HFFc6 (cell line): ENCODE results near the gene CNPY3. TPM values are rescaled to one million over a fixed set of nuclear protein-coding genes. Genes with fewer than 3 reads are reported as not detected.
"Not testable (repeated sequence)": the region's sequence is repeated elsewhere in the genome, so short reads cannot be mapped to it uniquely, and the experiment has no call there.

Experiments used
- DNase-seq: peaks from one replicate; pipeline ENCODE4 v3.0.0-alpha.2; 2018
- H3K27ac Mint-ChIP-seq: 2 replicates; pipeline ENCODE4 v1.8.0; 2020; ENCODE audit warnings: mild to moderate bottlenecking, mixed read lengths
- H3K27me3 Mint-ChIP-seq: 2 replicates; pipeline ENCODE4 v1.8.0; 2021; ENCODE audit warnings: mild to moderate bottlenecking, moderate library complexity, mixed read lengths; ENCODE audit not compliant: insufficient read depth
- H3K36me3 Mint-ChIP-seq: 2 replicates; pipeline ENCODE4 v1.8.0; 2021; ENCODE audit warnings: low read depth, mixed read lengths
- H3K4me1 Mint-ChIP-seq: 2 replicates; pipeline ENCODE4 v1.8.0; 2020; ENCODE audit warnings: low read depth, mixed read lengths
- H3K4me3 Mint-ChIP-seq: 2 replicates; pipeline ENCODE4 v1.8.0; 2020; ENCODE audit warnings: mild to moderate bottlenecking, moderate library complexity, mixed read lengths
- H3K9me3 Mint-ChIP-seq: 2 replicates; pipeline ENCODE4 v1.8.0; 2020; ENCODE audit warnings: mild to moderate bottlenecking, mixed read lengths
- long read RNA-seq: library from polyadenylated mRNA; unstranded; transcript quantifications from one replicate; pipeline ENCODE4 v2.0.0, GENCODE V29; 2019
- total RNA-seq, 6 experiments: library from RNA; stranded (reverse); fragmentation: NEBNext Ultra II Directional; extraction: Animal tissue kit (Norgen Biotek cat#: 25700); gene quantifications; 2 replicates in 1 of 6; 3 replicates in 5 of 6; pipeline ENCODE4 v1.2.3, GENCODE V29; 2021
- TF ChIP-seq, protein P1 (sequence below): fragments of 200-600 bp; sonication (generic); IDR thresholded peaks from 2 replicates; pipeline ENCODE4 v1.5.0; 2021; ENCODE audit warnings: antibody characterized with exemption, mild to moderate bottlenecking

CNPY3 gene
- total RNA-seq, result 10 to 100 TPM; 38.0 to 51.7 (median 42.5) TPM
- long read RNA-seq, transcript CNPY3-201 (6 exons, 1,704 nt), result major isoform, 88 of 114 reads
- long read RNA-seq, partial matches to known transcripts, result 6 of 114 reads
- long read RNA-seq, other reads (novel, unspliced or antisense), result 20 of 114 reads

DNA sequence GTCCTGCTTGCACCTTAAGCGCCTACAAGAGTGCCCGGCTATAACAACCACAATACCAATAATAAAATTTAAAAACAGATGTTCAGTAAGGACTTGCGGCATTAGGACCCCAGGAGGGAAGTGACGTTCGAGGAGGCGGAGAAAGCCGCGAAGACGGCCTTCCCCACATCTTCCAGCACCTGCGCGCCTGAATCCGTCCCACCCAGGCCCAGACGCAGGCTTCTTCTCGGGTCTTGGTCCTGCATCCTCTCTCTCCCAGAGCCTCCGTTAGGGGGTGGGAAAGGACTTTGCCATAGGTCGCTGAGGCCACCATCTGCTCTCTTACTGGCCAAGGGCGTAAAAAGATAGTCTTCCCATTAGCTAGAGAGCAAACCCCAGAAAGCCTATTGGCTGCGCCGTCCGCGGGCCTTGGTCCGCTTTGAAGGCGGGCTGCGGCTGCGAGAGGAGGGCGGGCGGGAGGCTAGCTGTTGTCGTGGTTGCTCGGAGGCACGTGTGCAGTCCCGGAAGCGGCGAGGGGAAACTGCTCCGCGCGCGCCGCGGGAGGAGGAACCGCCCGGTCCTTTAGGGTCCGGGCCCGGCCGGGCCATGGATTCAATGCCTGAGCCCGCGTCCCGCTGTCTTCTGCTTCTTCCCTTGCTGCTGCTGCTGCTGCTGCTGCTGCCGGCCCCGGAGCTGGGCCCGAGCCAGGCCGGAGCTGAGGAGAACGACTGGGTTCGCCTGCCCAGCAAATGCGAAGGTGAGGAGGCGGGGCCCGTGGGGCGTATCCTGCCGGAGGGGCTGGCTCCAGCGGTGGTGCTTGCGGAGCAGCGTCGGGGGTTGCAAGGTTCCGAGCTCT, at the start of gene CNPY3:
CNPY3 (plus strand) TSS at position 495 of the 835 bp plus-strand sequence; CDS start at position 586, 91 bp downstream.
- DNase-seq, result peak; percentile 98
- no peaks in the 10 kb centered on the region for H3K9me3 Mint-ChIP-seq
- peak within 1 kb of the TSS; percentile 97 for H3K4me3 Mint-ChIP-seq
- peaks cover 1% of the 10 kb centered on the region for H3K27me3 Mint-ChIP-seq
- H3K4me1 Mint-ChIP-seq, result peaks cover 36% of the 10 kb centered on the region
- peaks cover 4% of the 10 kb centered on the region; the same call in 1 of the 2 replicates for H3K36me3 Mint-ChIP-seq
- TF ChIP-seq, protein P1, sequence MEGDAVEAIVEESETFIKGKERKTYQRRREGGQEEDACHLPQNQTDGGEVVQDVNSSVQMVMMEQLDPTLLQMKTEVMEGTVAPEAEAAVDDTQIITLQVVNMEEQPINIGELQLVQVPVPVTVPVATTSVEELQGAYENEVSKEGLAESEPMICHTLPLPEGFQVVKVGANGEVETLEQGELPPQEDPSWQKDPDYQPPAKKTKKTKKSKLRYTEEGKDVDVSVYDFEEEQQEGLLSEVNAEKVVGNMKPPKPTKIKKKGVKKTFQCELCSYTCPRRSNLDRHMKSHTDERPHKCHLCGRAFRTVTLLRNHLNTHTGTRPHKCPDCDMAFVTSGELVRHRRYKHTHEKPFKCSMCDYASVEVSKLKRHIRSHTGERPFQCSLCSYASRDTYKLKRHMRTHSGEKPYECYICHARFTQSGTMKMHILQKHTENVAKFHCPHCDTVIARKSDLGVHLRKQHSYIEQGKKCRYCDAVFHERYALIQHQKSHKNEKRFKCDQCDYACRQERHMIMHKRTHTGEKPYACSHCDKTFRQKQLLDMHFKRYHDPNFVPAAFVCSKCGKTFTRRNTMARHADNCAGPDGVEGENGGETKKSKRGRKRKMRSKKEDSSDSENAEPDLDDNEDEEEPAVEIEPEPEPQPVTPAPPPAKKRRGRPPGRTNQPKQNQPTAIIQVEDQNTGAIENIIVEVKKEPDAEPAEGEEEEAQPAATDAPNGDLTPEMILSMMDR, result no peak
- peak within 1 kb of the TSS; percentile 93 for H3K27ac Mint-ChIP-seq

GRCh38 chr6:42880240-42880817, 49.0 kb upstream of the CNPY3 start:
- not testable (repeated sequence) for H3K27me3 Mint-ChIP-seq
- peaks cover 19% of the 10 kb centered on the region for H3K4me1 Mint-ChIP-seq

DNA sequence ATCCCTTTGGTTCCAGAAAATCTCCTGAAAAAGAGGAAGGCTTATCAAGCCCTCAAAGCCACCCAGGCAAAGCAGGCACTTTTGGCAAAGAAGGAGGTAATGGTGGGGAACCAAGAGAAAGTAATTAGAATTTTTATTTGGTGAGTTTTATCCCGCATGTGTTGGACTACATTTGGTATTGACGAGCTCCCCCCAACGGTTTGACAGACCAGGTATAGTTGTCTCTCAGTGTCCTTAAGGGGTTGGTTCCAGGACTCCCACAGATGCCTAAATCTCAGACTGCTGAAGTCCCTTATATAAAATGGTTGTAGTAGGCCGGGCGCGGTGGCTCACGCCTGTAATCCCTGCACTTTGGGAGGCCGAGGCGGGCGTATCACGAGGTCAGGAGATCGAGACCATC, 48.4 kb upstream of the CNPY3 start:
- H3K4me3 Mint-ChIP-seq, result peak overlapping the region; percentile 92
- not testable (repeated sequence) for H3K9me3 Mint-ChIP-seq, H3K27me3 Mint-ChIP-seq, DNase-seq
- peaks cover 31% of the 10 kb centered on the region for H3K36me3 Mint-ChIP-seq
- H3K4me1 Mint-ChIP-seq, result peaks cover 19% of the 10 kb centered on the region
- H3K27ac Mint-ChIP-seq, result peak overlapping the region; percentile 96

More at GRCh38 chr6:42880240-42880817, 49.0 kb upstream of the CNPY3 start:
- Mint-ChIP-seq H3K4me3 (peak overlapping the region; percentile 92), H3K36me3 (peaks cover 28% of the 10 kb centered on the region), H3K27ac (peak overlapping the region; percentile 96)
- not testable (repeated sequence) for DNase-seq, H3K9me3 Mint-ChIP-seq

DNA sequence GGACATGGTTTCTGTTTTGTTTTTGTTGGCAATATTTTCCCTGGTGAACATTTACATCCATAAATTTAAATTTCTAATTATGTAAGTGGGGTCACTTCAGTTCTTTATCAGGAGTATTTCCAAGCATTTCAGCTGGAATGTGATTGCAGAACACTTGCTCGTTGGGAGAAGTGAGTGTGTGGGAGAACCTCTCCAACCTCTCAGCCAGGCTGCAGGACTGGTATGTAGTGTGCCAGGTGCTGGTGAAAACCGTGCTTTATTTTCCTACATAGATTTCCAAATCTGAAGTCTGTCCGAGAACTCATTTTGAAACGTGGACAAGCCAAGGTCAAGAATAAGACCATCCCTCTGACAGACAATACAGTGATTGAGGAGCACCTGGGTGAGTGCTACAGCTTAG, 43.6 kb upstream of the CNPY3 start:
- H3K4me3 Mint-ChIP-seq, result no peak overlapping the region
- peaks cover 31% of the 10 kb centered on the region for H3K4me1 Mint-ChIP-seq
- DNase-seq, result no peak
- H3K36me3 Mint-ChIP-seq, result peaks cover 36% of the 10 kb centered on the region
- peak overlapping the region; percentile 6; the same call in 1 of the 2 replicates for H3K27ac Mint-ChIP-seq
- TF ChIP-seq, protein P1, result no peak
- H3K9me3 Mint-ChIP-seq, result no peaks in the 10 kb centered on the region
- no peaks in the 10 kb centered on the region; the same call in 1 of the 2 replicates for H3K27me3 Mint-ChIP-seq

GRCh38 chr6:42888201-42888600, 41.1 kb upstream of the CNPY3 start:
- Mint-ChIP-seq H3K36me3 (peaks cover 30% of the 10 kb centered on the region), H3K27ac (peak overlapping the region; percentile 58), H3K4me1 (peaks cover 33% of the 10 kb centered on the region)
- H3K9me3 Mint-ChIP-seq, H3K27me3 Mint-ChIP-seq, H3K4me3 Mint-ChIP-seq, DNase-seq: not testable (repeated sequence)

GRCh38 chr6:42889815-42890214, 39.5 kb upstream of the CNPY3 start:
- Mint-ChIP-seq H3K9me3 (no peaks in the 10 kb centered on the region), H3K4me1 (peaks cover 30% of the 10 kb centered on the region), H3K4me3 (peak overlapping the region; percentile 93), H3K27ac (peak overlapping the region; percentile 97), H3K36me3 (peaks cover 14% of the 10 kb centered on the region), H3K27me3 (no peaks in the 10 kb centered on the region; the same call in 1 of the 2 replicates)
- TF ChIP-seq, protein P1, result no peak
- DNase-seq, result no peak
